Right ventricle myocardium inferior (tissue), 1 donor: ENCODE data around the gene OR56A4. TPM values are rescaled to one million over a fixed set of nuclear protein-coding genes. Genes with fewer than 3 reads are reported as not detected.
A peak's percentile ranks its signal among the peaks of the same experiment; 100 is the strongest.

Experiments
- ATAC-seq: fragments of 200-7000 bp; cut with Tn5 transposase; one replicate; pipeline ENCODE4 v1.9.1; 2020; ENCODE audit warnings: mild to moderate bottlenecking, moderate library complexity
- DNase-seq: peaks from one replicate; pipeline ENCODE4 v3.0.0; 2021; ENCODE audit errors: missing footprints
- intact Hi-C: fragments of 100-400 bp; cut with DNase I; formaldehyde crosslinking; loops from one replicate; pipeline ENCODE4 v1.11.0; 2022
- long read RNA-seq: library from polyadenylated mRNA; unstranded; transcript quantifications from one replicate; pipeline ENCODE4 v2.0.0, GENCODE V29; 2021
- total RNA-seq: library from RNA; stranded (reverse); fragmentation: NEBNext Ultra II Directional; extraction: Animal tissue kit (Norgen Biotek cat#: 25700); gene quantifications from one replicate; pipeline ENCODE4 v1.2.1, GENCODE V29; 2021
- donor health status: DM: no; HTN: yes; CAD: no; lungs with severe emphysema.

The OR56A4 gene
- not detected for total RNA-seq
- long read RNA-seq, result 0 reads

- ATAC-seq, result no peak
- DNase-seq, result no peak
- intact Hi-C loops, result no loop called here
Observed at GRCh38 chr11:6006846-6007245, at the start of gene OR56A4. Gene OR56A4, minus strand, starts transcription at chr11:6006946. Its CDS starts 3,954 bp downstream, at chr11:6002992.

GRCh38 chr11:6055569-6055968 is 48.8 kb upstream of the OR56A4 start:
- intact Hi-C loops, result no loop called here
- no peak for DNase-seq
- no peak for ATAC-seq

GRCh38 chr11:6052374-6052773 is 45.6 kb upstream of the OR56A4 start:
- ATAC-seq, result no peak
- intact Hi-C loops, result no loop called here

GRCh38 chr11:6040874-6041273 is 34.1 kb upstream of the OR56A4 start:
- no peak for DNase-seq
- intact Hi-C loops, result no loop called here
- ATAC-seq, result no peak

More at GRCh38 chr11:6052374-6052773, 45.6 kb upstream of the OR56A4 start:
- no peak for DNase-seq

GRCh38 chr11:6030708-6031405 is 24.1 kb upstream of the OR56A4 start, which contains the start of gene OR56A1:
Gene OR56A1, minus strand, starts transcription at chr11:6030758. Its CDS starts 3,066 bp downstream, at chr11:6027692.
- ATAC-seq, result no peak
- intact Hi-C loops, result no loop called here
- no peak for DNase-seq

GRCh38 chr11:6027501-6027900 is 20.8 kb upstream of the OR56A4 start:
- intact Hi-C loops, result no loop called here
- DNase-seq (no peak), ATAC-seq (no peak)

- intact Hi-C loops, result loop anchor here (1.0 kb wide), 1 partner anchor 338 kb away; no protein-coding TSS in a partner anchor
- DNase-seq, result no peak
- no peak for ATAC-seq
Observed at GRCh38 chr11:6025056-6025455, 18.3 kb upstream of the OR56A4 start.

- ATAC-seq (peak; percentile 69), DNase-seq (no peak)
- intact Hi-C loops, result loop anchor here (2.0 to 5.0 kb wide), 2 partner anchors 229 to 292 kb away; no protein-coding TSS in a partner anchor
Observed at GRCh38 chr11:6022956-6023355, 16.2 kb upstream of the OR56A4 start.

GRCh38 chr11:6013042-6013441 is 6.3 kb upstream of the OR56A4 start:
- ATAC-seq (no peak), DNase-seq (no peak)
- intact Hi-C loops, result no loop called here

GRCh38 chr11:6012035-6012668 is 5.4 kb upstream of the OR56A4 start:
- intact Hi-C loops, result no loop called here
- no peak for DNase-seq

GRCh38 chr11:6006395-6006794 is 351 bp downstream of the OR56A4 start:
- ATAC-seq (no peak), DNase-seq (no peak)
- intact Hi-C loops, result no loop called here

More at GRCh38 chr11:6012035-6012668, 5.4 kb upstream of the OR56A4 start:
- ATAC-seq, result no peak

- intact Hi-C loops, result no loop called here
- DNase-seq (no peak), ATAC-seq (no peak)
Observed at GRCh38 chr11:6002202-6002699, 4.5 kb downstream of the OR56A4 start.

- ATAC-seq, result no peak
- intact Hi-C loops, result no loop called here
- no peak for DNase-seq
Observed at GRCh38 chr11:5994791-5995190, 12.0 kb downstream of the OR56A4 start.

GRCh38 chr11:5992604-5993251 is 14.0 kb downstream of the OR56A4 start:
- no peak for DNase-seq
- intact Hi-C loops, result no loop called here
- ATAC-seq, result no peak

- DNase-seq (no peak), ATAC-seq (no peak)
- intact Hi-C loops, result no loop called here
Observed at GRCh38 chr11:5992150-5992549, 14.6 kb downstream of the OR56A4 start.

GRCh38 chr11:5989203-5989602 is 17.5 kb downstream of the OR56A4 start:
- ATAC-seq (no peak), DNase-seq (no peak)
- intact Hi-C loops, result no loop called here

GRCh38 chr11:5986885-5987284 is 19.9 kb downstream of the OR56A4 start, which contains the start of gene OR52L1:
Gene OR52L1, minus strand, starts transcription at chr11:5986985. Its CDS starts 55 bp downstream, at chr11:5986930.
- no peak for ATAC-seq
- no peak for DNase-seq
- intact Hi-C loops, result no loop called here

- no peak for ATAC-seq
- DNase-seq, result no peak
- intact Hi-C loops, result no loop called here
Observed at GRCh38 chr11:5983443-5983842, 23.3 kb downstream of the OR56A4 start.

- DNase-seq, result no peak
- no peak for ATAC-seq
- intact Hi-C loops, result no loop called here
Observed at GRCh38 chr11:5973530-5973929, 33.2 kb downstream of the OR56A4 start.
